ENCODE data around the gene HIRIP3. TPM values are rescaled to one million over a fixed set of nuclear protein-coding genes. Genes with fewer than 3 reads are reported as not detected.

The HIRIP3 gene
- total RNA-seq, 1 donor from 2014 or later: 11.1 TPM

Other genes starting within 250 kb of the HIRIP3 start
- gene C16orf54, start 249.6 kb downstream of the HIRIP3 start, total RNA-seq: 2.2 TPM
- gene ZG16, start 217.4 kb downstream of the HIRIP3 start, total RNA-seq: not detected
- gene KIF22, start 204.9 kb downstream of the HIRIP3 start, total RNA-seq: 16.9 TPM
- gene MAZ, start 189.1 kb downstream of the HIRIP3 start, total RNA-seq: 123 TPM
- 26.3 TPM for gene PRRT2, start 183.4 kb downstream of the HIRIP3 start, total RNA-seq
- gene PAGR1, start 179.5 kb downstream of the HIRIP3 start, total RNA-seq: 29.7 TPM
- 123 TPM for gene MVP, start 175.2 kb downstream of the HIRIP3 start, total RNA-seq
- gene CDIPT, start 132.4 kb downstream of the HIRIP3 start, total RNA-seq: 58.4 TPM
- gene SEZ6L2, start 96.1 kb downstream of the HIRIP3 start, total RNA-seq: 3.1 TPM
- 5.0 TPM for gene ASPHD1, start 95.1 kb downstream of the HIRIP3 start, total RNA-seq
- gene KCTD13, start 69.4 kb downstream of the HIRIP3 start, total RNA-seq: 30.4 TPM
- 82.4 TPM for gene TMEM219, start 33.5 kb downstream of the HIRIP3 start, total RNA-seq
- 51.8 TPM for gene TAOK2, start 21.7 kb downstream of the HIRIP3 start, total RNA-seq
- 59.2 TPM for gene INO80E, start 624 bp upstream of the HIRIP3 start, total RNA-seq
- gene DOC2A, start 15.4 kb upstream of the HIRIP3 start, total RNA-seq: 0.67 TPM
- gene C16orf92, start 27.6 kb upstream of the HIRIP3 start, total RNA-seq: not detected
- not detected for gene TLCD3B, start 35.7 kb upstream of the HIRIP3 start, total RNA-seq
- gene ALDOA, start 70.1 kb upstream of the HIRIP3 start, total RNA-seq: 600 TPM
- 41.2 TPM for gene PPP4C, start 80.4 kb upstream of the HIRIP3 start, total RNA-seq
- 1.7 TPM for gene TBX6, start 96.3 kb upstream of the HIRIP3 start, total RNA-seq
- gene YPEL3, start 100.6 kb upstream of the HIRIP3 start, total RNA-seq: 96.4 TPM
- 17.1 TPM for gene GDPD3, start 117.9 kb upstream of the HIRIP3 start, total RNA-seq
- 136 TPM for gene MAPK3, start 127.6 kb upstream of the HIRIP3 start, total RNA-seq
- 41.2 TPM for gene CORO1A, start 188.0 kb upstream of the HIRIP3 start, total RNA-seq
- gene BOLA2B, start 198.0 kb upstream of the HIRIP3 start, total RNA-seq: 26.9 TPM
- gene SLX1A, start 198.3 kb upstream of the HIRIP3 start, total RNA-seq: 18.5 TPM
- gene SULT1A3, start 203.6 kb upstream of the HIRIP3 start, total RNA-seq: 21.0 TPM

Measured in sciatic nerve (tissue), 1 donor.